Cardiac fibroblast (primary cell): Measurements from ENCODE around the gene ELAVL3.
A peak's percentile ranks its signal among the peaks of the same experiment; 100 is the strongest.
"Not testable (repeated sequence)": the region's sequence is repeated elsewhere in the genome, so short reads cannot be mapped to it uniquely, and the experiment has no call there.

Experiments used
- DNase-seq, 2 donors: peaks; one replicate each; pipeline versions ENCODE4 v3.0.0 to v3.0.0-alpha.2; 2010; ENCODE audit warnings: low read depth in 2 of 2
- H3K4me3 ChIP-seq, 2 donors: replicated peaks in 1 of 2; 1 replicate in 1 of 2; 2 replicates in 1 of 2; pipeline ENCODE4 v1.5.1; 2011; ENCODE audit warnings: low read depth in 2 of 2, low read length in 2 of 2, mild to moderate bottlenecking in 2 of 2, moderate library complexity in 1 of 2
- TF ChIP-seq, protein P1 (sequence below): IDR thresholded peaks from one replicate; pipeline ENCODE4 v1.5.1; 2011; ENCODE audit warnings: low read depth, mild to moderate bottlenecking, low read length, inconsistent platforms

ELAVL3 gene

DNA sequence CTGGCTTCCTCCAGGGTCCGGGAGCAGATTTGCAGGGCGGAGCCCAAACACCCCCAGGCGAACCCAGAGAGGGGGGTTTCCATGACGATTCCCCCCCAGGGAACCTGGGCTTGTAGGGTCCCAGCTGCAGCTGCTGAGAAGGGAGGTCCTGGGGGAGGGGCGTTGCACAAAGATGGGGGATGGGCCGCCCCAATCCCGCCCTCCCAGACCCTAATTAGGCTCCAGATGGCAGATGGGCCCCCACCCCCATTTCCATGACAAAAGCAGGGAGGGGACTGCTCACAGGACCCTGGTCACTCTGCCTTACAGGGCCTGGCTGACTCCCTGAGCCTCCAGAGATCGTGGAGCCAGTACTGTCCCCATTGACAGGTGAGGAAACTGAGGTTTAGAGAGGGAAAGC is 15.2 kb downstream of the ELAVL3 start:
- TF ChIP-seq, protein P1, sequence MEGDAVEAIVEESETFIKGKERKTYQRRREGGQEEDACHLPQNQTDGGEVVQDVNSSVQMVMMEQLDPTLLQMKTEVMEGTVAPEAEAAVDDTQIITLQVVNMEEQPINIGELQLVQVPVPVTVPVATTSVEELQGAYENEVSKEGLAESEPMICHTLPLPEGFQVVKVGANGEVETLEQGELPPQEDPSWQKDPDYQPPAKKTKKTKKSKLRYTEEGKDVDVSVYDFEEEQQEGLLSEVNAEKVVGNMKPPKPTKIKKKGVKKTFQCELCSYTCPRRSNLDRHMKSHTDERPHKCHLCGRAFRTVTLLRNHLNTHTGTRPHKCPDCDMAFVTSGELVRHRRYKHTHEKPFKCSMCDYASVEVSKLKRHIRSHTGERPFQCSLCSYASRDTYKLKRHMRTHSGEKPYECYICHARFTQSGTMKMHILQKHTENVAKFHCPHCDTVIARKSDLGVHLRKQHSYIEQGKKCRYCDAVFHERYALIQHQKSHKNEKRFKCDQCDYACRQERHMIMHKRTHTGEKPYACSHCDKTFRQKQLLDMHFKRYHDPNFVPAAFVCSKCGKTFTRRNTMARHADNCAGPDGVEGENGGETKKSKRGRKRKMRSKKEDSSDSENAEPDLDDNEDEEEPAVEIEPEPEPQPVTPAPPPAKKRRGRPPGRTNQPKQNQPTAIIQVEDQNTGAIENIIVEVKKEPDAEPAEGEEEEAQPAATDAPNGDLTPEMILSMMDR = no peak
- DNase-seq = no peak
- H3K4me3 ChIP-seq = no peak overlapping the region

DNA sequence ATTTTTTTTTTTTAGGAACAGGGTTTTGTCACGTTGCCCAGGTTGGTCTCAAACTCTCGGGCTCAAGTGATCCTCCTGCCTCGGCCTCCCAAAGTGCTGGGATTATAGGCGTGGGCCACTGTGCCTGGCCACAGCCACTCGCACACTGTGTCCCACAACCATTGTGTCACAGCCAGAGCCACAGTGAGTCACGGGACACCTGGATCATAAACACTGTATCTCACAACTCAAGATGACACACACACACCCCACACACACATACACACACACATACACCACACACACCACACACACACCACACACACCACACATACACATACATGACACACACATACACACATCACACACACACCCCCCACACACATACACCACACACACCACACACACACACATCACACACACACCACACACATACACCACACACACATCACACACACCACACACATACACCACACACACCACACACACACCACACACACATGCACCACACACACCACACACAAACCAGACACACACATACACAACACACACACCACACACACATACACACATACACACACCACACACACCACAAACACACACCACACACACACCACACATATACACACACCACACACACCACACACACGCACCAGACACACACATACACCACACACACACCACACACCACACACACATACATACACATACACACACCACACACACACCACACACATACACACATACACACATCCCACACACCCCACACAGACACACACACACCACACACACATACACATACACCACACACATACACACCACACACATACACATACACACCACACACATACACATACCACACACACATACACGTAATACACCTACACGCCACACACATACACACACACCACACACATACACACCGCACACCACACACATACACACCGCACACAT is 16.2 kb downstream of the ELAVL3 start:
- TF ChIP-seq, protein P1 = no peak
- no peak overlapping the region for H3K4me3 ChIP-seq
- DNase-seq = no peak

DNA sequence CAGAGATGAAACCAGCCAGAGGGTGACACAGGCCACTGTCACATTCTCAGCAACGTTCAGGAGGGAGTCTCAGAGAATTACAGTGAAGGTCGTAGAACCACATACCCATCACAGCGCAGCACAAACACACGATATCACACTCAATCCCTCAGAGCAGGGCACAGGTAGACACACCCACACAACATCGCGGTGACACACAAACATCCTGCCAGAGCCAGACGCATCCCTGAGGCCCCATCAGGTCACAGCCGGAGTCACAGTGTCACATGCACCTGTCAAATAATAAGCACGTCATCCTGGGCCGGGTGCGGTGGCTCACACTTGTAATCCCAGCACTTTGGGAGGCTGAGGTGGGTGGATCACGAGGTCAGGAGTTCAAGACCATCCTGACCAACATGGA is 17.5 kb downstream of the ELAVL3 start:
- no peak overlapping the region for H3K4me3 ChIP-seq
- no peak for DNase-seq
- TF ChIP-seq, protein P1 = no peak

DNA sequence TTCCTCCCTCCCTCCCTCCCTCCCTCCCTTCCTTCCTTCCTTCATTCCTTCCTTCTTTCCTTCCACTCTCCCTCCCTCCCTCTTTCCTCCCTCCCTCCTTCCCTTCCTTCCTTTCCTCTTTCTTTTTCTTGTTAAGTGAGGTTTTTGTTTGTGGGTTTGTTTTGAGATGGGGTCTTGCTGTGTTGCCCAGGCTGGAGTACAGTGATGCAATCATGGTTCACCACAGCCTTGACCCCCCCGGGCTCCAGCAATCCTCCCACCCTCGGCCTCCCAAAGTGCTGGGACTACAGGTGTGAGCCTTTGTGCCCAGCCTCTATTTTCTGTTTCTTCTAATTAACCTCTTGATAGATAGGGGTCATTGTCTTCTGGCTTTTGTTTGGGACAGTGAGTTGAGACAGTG is 19.4 kb downstream of the ELAVL3 start:
- no peak overlapping the region for H3K4me3 ChIP-seq
- TF ChIP-seq, protein P1 = no peak
- DNase-seq = no peak

DNA sequence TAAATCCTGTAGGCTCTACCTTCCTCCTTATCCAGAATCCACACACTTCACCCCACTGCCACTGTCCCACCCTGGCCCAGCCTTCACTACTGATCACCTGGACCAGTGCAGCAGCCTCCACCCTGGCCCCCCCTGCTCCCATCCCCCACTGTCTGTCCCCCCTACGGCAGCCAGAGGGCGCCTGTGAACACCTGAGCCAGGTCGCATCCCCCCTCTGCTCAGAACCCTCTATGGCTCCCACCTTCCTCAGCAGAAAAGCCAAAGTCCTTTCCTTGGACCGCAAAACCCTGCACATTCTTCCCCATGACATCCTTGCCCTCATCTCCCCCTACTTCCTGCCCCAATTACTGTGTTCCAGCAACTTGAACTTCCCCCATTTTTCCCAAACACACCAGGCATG is 20.6 kb downstream of the ELAVL3 start:
- no peak overlapping the region for H3K4me3 ChIP-seq
- DNase-seq = no peak
- TF ChIP-seq, protein P1 = peak; percentile 32

DNA sequence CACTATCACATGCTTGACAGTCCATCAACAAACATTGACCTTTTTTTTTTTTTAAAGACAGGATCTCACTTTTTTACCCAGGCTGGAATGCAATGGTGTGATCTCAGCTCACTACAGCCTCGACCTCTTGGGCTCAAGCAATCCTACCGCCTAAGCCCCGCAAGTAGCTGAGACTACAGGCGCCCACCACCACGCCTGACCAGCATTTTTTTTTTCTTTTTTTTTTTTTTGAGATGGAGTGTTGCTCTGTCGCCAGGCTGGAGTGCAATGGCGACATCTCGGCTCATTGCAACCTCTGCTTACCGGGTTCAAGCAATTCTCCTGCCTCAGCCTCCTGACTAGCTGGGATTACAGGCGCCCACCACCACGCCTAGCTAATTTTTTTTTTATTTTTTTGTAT is 21.9 kb downstream of the ELAVL3 start:
- not testable (repeated sequence) for DNase-seq, H3K4me3 ChIP-seq

DNA sequence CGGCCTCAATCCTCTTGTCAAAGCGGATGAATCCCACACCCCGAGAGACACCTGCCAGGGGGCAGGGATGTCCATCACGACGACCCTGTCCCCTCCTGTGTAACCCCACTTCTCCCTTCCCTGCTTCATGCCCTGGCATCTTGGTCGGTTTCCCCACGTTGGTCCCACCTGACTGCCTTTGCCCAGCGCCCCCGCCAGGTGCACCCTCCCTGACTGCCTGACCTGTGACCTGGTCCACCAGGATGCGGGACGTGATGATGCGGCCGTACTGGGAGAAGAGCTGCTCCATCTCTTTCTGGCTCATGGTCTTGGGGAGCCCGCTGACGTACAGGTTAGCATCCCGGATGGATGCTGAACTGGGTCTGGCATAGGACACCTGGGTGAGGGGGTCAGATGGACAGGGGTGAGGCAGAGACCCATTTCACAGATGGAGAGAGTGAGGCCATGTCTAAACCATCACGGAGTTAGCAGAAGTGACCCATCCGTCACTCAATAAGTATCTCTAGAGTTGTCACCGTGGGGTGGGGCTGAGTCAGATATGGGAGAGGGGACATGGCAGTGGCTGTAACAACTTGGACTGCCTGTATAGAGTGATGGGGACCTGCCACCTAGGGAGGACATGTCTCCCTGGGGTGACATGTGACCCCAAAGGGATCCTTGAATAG is 22.5 kb downstream of the ELAVL3 start:
- H3K4me3 ChIP-seq = no peak overlapping the region
- DNase-seq = no peak
- TF ChIP-seq, protein P1 = no peak
